ENCODE results near the gene FAM240B.

DNA sequence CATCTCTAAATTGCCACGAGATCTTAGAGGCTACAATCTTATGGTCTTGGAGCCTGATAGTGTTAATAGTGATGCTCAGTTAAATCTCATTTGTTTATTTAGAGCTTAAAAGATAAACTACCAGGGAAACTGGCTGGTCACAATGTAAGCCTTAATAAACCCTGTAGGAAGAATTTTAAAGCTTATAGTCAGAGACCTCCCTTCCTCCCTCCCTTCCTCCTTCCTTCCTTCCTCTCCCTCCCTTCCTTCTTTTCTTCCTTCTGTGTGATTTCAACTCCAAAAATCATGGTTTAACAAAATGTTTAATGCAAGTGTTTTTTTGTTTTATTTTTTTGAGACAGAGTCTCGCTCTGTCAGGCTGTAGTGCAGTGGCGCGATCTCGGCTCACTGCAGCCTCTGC is 14.9 kb upstream of the FAM240B start:
- no peak for TF ChIP-seq POLR2A (IDR thresholded peaks at IDR 0.05)
- TF ChIP-seq, protein P1, sequence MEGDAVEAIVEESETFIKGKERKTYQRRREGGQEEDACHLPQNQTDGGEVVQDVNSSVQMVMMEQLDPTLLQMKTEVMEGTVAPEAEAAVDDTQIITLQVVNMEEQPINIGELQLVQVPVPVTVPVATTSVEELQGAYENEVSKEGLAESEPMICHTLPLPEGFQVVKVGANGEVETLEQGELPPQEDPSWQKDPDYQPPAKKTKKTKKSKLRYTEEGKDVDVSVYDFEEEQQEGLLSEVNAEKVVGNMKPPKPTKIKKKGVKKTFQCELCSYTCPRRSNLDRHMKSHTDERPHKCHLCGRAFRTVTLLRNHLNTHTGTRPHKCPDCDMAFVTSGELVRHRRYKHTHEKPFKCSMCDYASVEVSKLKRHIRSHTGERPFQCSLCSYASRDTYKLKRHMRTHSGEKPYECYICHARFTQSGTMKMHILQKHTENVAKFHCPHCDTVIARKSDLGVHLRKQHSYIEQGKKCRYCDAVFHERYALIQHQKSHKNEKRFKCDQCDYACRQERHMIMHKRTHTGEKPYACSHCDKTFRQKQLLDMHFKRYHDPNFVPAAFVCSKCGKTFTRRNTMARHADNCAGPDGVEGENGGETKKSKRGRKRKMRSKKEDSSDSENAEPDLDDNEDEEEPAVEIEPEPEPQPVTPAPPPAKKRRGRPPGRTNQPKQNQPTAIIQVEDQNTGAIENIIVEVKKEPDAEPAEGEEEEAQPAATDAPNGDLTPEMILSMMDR (IDR thresholded peaks at IDR 0.05 in 8 of 11, conservative IDR thresholded peaks at IDR 0.05 in 3 of 11) = no peak
- no peak for TF ChIP-seq POLR2AphosphoS5 (IDR thresholded peaks at IDR 0.05)

Measured in spleen (tissue), 7 donors.